ENCODE results near the gene FGD5.

Gene FGD5

GRCh38 chr3:14818804-14819500 is at the start of gene FGD5:
Gene FGD5 (plus strand): TSS chr3:14818962. CDS start chr3:14819072, 110 bp downstream.
- DNase-seq (no peak), ATAC-seq (ENCODE audit: insufficient read depth, low read depth) (no peak)
- Histone ChIP-seq H3K79me2 (ENCODE audit: insufficient read depth, low read length) (no peaks in the 10 kb centered on the region), H3K4me1 (ENCODE audit: insufficient read depth, low read length) (no peaks in the 10 kb centered on the region), H3K27me3 (ENCODE audit: insufficient read depth, low read length, poor library complexity) (no peaks in the 10 kb centered on the region), H2AFZ (ENCODE audit: low read depth, low read length) (no peak within 1 kb of the TSS), H3K9me3 (ENCODE audit: insufficient read depth, low read length, severe bottlenecking) (no peaks in the 10 kb centered on the region), H3K27ac (ENCODE audit: low read length) (no peak within 1 kb of the TSS), H3K9ac (ENCODE audit: low read depth, low read length) (no peak within 1 kb of the TSS), H4K20me1 (ENCODE audit: insufficient read depth, low read length) (no peaks in the 10 kb centered on the region), H3K36me3 (ENCODE audit: insufficient read depth, low read length) (no peaks in the 10 kb centered on the region), H3K4me3 (ENCODE audit: low read depth in 1 of 2, low read length in 2 of 2) (no peak within 1 kb of the TSS), H3K4me2 (ENCODE audit: insufficient read depth, low read length) (no peak within 1 kb of the TSS)
- TF ChIP-seq CTCF (IDR thresholded peaks at IDR 0.05; ENCODE audit: borderline replicate concordance, extremely low read depth, low read length, poor library complexity, severe bottlenecking) (no peak), EZH2 (IDR thresholded peaks at IDR 0.05; ENCODE audit: borderline replicate concordance, low read depth, low read length, severe bottlenecking) (no peak)

- Histone ChIP-seq H3K79me2 (ENCODE audit: insufficient read depth, low read length) (no peaks in the 10 kb centered on the region), H3K4me3 (ENCODE audit: low read depth in 1 of 2, low read length in 2 of 2) (no peak overlapping the region), H2AFZ (ENCODE audit: low read depth, low read length) (no peak overlapping the region), H4K20me1 (ENCODE audit: insufficient read depth, low read length) (no peaks in the 10 kb centered on the region), H3K4me1 (ENCODE audit: insufficient read depth, low read length) (peaks cover 21% of the 10 kb centered on the region), H3K4me2 (ENCODE audit: insufficient read depth, low read length) (no peak overlapping the region), H3K9me3 (ENCODE audit: insufficient read depth, low read length, severe bottlenecking) (no peaks in the 10 kb centered on the region), H3K36me3 (ENCODE audit: insufficient read depth, low read length) (no peaks in the 10 kb centered on the region), H3K27me3 (ENCODE audit: insufficient read depth, low read length, poor library complexity) (no peaks in the 10 kb centered on the region), H3K9ac (ENCODE audit: low read depth, low read length) (no peak overlapping the region), H3K27ac (ENCODE audit: low read length) (no peak overlapping the region)
- ATAC-seq (ENCODE audit: insufficient read depth, low read depth) (no peak; the same call in 1 of the 3 replicates), DNase-seq (no peak)
- TF ChIP-seq CTCF (IDR thresholded peaks at IDR 0.05; ENCODE audit: borderline replicate concordance, extremely low read depth, low read length, poor library complexity, severe bottlenecking): no peak
Measured at GRCh38 chr3:14769544-14770325, 49.0 kb upstream of the FGD5 start.

GRCh38 chr3:14770591-14770990 is 48.2 kb upstream of the FGD5 start:
- peaks cover 21% of the 10 kb centered on the region for H3K4me1 ChIP-seq (ENCODE audit: insufficient read depth, low read length)
- no peaks in the 10 kb centered on the region for H4K20me1 ChIP-seq (ENCODE audit: insufficient read depth, low read length)
- H2AFZ ChIP-seq (ENCODE audit: low read depth, low read length): no peak overlapping the region
- DNase-seq: no peak
- no peak overlapping the region; the same call in 1 of the 2 replicates for H3K27ac ChIP-seq (ENCODE audit: low read length)
- no peaks in the 10 kb centered on the region for H3K36me3 ChIP-seq (ENCODE audit: insufficient read depth, low read length)
- H3K79me2 ChIP-seq (ENCODE audit: insufficient read depth, low read length): no peaks in the 10 kb centered on the region
- H3K9me3 ChIP-seq (ENCODE audit: insufficient read depth, low read length, severe bottlenecking): no peaks in the 10 kb centered on the region
- no peak overlapping the region for H3K4me3 ChIP-seq (ENCODE audit: low read depth in 1 of 2, low read length in 2 of 2)
- no peak for TF ChIP-seq EZH2 (IDR thresholded peaks at IDR 0.05; ENCODE audit: borderline replicate concordance, low read depth, low read length, severe bottlenecking)
- no peak for TF ChIP-seq CTCF (IDR thresholded peaks at IDR 0.05; ENCODE audit: borderline replicate concordance, extremely low read depth, low read length, poor library complexity, severe bottlenecking)
- H3K4me2 ChIP-seq (ENCODE audit: insufficient read depth, low read length): no peak overlapping the region
- no peaks in the 10 kb centered on the region for H3K27me3 ChIP-seq (ENCODE audit: insufficient read depth, low read length, poor library complexity)
- no peak for ATAC-seq (ENCODE audit: insufficient read depth, low read depth)
- no peak overlapping the region for H3K9ac ChIP-seq (ENCODE audit: low read depth, low read length)

All from DND-41 (cell line).